ENCODE results near the gene KDM5B.
"Not testable (repeated sequence)": the region's sequence is repeated elsewhere in the genome, so short reads cannot be mapped to it uniquely, and the experiment has no call there.

The KDM5B gene

DNA sequence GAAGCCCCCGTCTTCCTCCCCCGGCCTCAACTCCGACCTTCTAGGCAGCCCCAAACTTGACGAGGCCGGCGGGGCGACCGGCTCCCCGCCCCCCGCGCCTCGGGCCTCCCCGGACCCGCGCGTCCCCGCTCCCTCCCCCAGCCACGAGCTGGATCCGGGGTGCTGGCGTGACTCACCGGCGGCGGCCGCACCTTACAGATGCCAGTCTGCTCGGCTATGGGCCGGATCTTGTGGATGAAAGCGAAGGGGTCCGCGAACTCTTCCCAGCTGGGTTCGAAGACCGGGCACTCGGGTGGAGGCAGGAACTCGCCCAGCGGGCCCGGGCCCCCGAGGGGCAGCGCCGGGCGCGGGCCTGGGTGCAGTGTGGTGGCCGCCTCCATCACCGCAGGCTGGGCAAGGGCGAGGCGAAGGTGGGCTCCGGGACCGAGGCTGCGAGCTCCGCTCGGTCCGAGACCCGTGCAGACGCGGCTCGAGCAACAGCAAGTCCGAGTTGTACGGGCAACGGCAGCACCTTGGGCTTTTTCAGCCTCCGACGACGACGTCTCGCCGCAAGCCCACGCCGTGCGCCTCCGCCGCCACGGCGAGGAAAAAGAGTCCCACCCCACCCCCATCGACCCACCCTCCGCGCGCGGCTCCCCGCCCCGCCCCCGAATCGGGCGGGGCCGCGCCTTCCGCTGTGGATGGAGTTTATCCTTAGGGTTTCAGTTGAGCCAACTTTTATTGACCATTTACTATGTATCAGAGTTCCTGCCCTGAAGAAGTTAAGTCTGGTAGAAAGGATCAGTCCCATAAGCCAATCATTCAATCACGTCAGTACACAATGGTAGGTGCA is at the start of gene KDM5B:
Gene KDM5B (minus strand): TSS at position 496 of the 832 bp plus-strand sequence. CDS start 116 bp downstream, at position 380.
- DNase-seq (ENCODE audit: low read depth, low spot score), result no peak

DNA sequence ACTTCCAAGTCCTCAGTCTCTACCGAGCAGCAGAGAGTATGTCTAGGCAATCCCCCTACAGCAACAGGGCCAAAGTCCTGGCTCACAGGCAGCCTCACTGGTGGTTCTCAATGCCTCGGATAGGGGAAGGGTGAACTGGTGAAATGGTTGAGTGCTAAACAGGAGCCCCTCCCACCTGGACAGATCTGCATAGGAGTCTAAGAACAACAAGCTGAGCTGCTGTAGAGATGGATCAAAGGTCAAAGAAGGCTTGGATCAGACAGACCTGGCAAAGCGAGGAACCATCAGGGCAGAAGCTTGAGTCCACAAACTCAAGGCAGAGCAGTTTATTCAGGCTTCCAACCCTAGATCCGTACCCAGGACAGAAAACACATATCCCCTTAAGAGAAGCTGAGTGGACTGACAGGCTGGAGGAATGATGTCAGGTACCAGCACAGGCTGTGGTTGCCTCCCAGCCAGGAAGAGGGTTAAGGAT is 49.0 kb upstream of the KDM5B start:
- no peak for DNase-seq (ENCODE audit: low read depth, low spot score)

DNA sequence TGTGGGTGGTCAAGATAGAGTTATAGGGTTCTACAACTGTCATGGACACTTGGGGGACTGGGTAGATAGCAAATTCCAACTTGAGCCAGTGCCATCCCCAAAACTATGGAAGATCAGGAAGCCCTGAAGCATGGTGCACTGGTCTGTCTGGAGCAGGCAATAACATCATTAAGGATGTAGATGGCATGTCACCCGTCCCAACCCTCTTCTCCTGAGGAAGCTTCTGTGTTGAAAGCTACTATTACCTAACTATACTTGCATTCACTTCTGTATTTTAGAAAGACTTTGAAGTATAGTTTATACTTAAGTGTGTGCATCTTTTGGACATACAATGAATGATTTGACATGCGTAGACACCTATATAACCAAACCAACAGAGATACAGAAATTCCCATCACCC is 47.8 kb upstream of the KDM5B start:
- no peak for DNase-seq (ENCODE audit: low read depth, low spot score)

DNA sequence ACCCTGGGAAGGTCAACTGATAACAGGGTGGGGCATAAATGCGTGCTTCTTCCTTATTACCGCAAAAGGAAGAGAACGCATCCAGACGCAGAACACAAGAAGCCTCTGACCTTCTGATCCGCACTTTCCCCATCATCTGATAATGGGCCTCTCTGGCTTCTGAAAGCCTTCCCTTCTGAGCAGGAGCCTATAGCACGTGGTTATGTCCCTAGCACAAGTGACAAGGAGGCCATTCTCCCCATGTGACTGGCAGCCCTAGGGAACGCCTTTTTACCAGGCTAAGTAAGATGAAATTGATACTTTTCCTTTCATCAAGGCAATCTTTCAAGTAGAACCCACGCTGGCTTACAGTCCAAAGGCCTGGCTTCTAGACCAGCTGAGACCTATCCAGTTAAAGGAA is 46.6 kb upstream of the KDM5B start:
- DNase-seq (ENCODE audit: low read depth, low spot score), result no peak

DNA sequence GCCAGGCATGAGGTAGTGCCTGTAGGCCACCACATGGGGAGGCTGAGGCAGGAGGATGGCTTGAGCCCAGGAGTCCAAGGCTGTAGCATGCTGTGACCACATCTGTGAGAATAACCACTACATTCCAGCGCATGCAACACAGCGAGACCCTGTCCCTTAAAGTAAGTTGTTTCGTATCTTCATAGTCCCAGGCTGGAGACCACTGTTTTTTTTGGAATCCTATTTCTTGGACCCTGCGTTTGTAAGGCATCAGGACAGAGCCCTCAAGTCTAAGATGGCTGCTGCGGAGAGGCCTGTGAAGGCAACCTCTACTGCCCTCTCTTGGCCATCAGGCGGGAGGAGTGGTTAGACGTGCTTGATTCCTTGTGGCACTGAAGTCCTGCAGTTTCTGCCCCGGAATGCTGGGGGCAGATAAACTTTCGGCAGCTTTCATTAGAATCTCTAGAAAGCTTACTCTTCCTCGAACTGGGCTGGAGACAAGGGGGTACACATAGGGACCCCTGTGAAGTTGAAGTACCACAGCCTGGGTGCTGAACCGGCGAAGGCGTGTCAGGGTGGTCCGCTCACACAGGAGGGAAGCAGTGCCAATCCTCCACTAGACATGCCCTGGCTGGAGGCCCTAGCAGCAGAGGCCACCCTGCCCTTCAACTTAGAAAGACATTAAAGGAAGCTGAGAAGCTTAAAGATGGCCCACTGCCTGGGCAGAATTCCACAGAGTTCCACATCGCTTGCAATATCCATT is 44.1 kb upstream of the KDM5B start:
- no peak for DNase-seq (ENCODE audit: low read depth, low spot score)

DNA sequence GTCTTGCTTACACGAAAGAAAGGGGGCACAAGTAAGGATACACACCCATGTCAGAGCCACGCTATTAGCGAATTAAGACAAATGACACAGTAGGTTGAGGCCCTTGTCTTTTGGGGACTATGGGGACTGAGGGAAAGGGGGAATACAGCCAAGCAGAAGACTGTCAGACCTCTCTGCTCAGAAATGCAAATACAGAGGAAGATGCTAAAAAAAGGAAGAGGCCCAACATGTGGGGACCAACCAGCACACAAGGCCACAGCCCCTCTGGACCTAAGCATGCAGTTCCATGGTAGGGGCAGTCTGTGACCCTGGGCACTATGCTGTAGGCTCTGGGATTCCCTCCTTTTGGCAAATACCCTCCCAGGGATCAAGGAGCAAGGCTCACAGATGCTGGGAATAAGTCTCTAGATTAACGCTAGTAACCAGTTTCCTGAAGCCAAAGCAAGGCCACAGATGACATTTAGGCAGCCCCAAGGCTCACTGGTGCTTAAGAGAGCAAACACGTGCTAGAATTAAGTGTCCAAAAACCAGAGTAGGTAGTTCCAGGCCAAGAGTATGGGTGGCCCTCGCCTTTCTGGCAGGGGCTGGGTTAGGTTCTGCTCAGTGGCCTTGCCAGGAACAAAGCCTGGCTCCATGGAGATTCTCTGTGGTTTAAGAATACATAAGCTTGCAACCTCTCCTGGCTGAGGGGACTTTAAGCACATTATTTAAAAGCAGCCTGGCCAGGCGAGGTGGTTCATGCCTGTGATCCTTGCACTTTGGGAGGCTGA is 42.6 kb upstream of the KDM5B start:
- DNase-seq (ENCODE audit: low read depth, low spot score), result no peak

DNA sequence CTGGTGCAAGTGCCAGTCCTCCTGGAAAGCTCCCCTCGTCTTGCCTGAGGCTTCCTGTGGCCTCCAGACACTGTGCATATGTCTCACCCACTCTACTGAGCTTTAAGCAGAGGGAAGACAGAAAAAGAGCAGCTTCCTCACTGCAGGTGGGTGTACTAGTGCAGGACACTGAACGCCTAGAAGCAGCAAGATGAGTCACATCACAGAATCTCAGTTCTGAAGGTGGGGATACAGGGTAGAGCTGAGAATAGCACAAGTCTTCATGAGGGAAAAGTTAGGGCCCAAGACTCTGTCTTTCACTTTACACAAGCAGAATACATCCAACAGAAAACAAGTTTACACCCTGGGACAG is 39.9 kb upstream of the KDM5B start:
- DNase-seq (ENCODE audit: low read depth, low spot score), result no peak

DNA sequence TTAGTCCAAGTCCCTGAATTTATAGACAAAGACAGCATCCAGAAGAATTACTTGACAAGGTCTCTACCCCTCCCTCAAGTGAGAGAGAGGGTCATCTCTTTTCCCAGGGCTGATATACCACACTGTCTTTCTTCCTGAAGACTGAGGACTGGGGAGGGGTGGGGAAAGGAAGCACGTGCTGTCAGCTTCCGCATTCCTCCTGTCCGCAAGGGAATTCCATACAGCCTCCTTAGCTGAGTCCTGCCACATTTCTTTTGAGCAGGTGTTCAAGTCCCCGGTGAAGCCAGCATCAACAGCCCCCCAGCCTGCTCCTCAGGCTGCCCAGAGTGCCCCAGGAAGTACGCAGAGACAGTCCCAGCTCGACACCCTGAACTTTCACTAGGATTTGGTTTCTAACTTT is 36.7 kb upstream of the KDM5B start:
- no peak for DNase-seq (ENCODE audit: low read depth, low spot score)

DNA sequence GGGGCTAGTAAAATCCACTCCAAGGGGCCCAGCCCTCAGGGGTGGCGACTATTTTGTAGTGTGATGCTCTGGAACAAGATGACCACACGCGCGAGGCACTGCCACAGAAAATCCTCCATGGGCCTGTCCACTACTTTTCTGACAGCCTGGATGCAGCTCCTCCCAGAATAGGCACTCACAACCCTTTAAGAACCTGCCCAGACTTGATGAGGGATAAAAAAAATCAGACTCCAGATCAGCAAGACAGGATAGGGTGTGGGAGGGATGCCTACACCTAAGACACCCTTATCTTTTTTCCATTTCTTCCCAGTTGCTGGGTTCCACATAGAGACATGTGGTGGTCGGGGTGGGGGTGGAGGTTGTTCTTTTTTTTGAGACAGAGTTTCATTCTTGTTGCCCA is 36.0 kb upstream of the KDM5B start:
- DNase-seq (ENCODE audit: low read depth, low spot score), result no peak

DNA sequence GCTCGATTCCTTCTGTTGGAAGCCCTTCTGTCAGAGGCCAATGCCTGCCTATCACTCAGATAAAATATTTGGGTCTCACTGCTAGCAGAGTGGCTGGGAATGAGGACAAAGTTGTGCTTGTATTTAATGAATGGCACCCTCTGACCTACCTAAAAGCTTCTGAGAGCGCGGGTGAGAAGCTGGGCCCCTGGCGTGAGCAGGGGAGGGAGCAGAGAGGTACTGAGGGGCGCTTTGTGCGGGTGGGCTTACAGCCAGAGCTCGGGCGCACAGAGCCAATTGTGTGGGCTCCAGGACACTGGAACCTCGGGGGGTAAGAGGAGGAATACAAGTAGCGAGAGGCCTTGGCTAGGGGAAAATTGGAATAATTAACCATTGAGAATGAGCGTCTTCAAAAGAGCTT is 34.9 kb upstream of the KDM5B start:
- DNase-seq (ENCODE audit: low read depth, low spot score), result no peak

DNA sequence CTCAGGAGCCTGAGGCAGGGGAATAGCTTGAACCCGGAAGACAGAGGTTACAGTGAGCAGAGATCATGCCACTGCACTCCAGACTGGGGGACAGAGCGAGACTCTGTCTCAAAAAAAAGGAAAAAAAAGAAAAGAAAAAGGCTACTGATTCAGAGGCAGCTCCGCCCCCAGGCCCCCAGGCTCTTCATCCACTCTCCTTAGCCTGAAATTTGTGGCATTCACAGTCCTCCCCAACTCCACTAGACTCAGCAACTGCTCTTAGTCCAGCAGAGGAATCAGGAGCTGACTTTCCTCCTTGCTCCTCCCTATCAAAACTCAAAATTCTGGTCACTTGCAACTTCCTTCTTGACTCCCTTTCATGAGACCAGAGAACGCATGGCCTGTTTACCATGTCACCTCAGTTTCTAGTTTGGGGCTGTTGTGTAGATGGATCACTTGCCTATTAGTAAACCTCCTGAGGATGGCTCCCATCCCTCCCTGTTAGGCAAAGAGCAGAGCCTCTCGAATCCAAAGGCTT is 29.6 kb upstream of the KDM5B start:
- no peak for DNase-seq (ENCODE audit: low read depth, low spot score)

DNA sequence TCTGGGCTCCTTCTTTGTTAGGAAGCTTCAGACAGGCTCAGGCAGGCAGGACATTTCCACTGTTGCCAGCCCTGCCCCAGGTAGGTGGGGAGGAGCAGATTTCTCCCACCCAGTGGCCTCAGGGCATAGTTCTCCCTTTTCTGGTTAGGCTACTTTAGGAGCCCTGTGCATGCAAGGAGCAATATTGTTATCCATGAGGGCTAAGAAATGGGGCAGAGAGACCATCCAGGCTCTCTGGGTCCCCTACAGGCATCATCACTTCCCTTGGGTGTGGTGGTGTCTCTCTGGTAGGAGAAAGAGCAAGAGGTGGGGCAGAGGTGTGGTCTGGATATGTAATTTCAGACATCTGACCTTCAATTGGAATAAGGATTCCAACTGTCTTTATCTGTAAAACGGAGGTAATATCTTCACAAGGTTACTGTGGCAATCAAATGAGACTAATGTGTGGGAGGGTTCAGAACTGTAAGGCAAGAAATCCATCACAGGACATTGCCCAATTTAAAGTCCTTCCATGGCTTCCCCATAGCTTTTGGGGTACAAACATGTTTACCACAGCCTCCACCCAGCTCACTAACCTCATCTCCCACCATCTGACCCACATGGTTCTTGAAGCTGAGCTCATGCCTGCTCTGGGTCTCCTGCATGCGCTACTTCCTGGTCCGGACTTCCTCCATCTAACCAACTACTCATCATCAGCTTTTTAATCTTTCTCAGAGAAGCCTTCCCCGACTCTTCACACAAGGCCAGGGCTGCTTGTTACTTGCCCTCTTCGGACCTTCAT is 28.6 kb upstream of the KDM5B start:
- DNase-seq (ENCODE audit: low read depth, low spot score), result no peak

DNA sequence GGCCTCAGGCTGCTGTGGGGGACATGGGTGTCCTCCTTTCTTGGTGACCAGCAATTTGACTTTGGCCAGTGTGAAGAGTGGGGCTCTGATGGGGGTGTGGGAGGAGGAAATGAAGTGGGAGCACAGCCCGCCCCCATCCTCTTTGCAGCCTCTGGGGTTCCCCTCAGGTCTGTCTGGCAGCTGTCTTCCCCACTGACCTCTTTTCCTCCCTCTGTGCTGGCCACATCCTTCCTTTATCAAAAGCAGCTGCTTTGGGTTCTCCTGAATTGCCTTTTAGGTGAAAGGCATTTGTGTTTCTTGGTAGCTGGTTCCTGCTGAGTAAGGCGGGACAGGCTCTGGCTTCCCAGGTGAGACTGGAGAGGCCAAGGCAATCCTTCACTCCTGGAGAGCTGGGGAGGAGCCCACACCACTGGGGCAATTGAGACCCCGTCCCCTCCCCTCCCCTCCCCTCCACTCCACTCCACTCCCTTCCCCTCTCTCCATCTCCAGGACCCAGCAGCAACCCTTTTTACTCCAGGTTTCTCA is 27.4 kb upstream of the KDM5B start:
- DNase-seq (ENCODE audit: low read depth, low spot score), result no peak

DNA sequence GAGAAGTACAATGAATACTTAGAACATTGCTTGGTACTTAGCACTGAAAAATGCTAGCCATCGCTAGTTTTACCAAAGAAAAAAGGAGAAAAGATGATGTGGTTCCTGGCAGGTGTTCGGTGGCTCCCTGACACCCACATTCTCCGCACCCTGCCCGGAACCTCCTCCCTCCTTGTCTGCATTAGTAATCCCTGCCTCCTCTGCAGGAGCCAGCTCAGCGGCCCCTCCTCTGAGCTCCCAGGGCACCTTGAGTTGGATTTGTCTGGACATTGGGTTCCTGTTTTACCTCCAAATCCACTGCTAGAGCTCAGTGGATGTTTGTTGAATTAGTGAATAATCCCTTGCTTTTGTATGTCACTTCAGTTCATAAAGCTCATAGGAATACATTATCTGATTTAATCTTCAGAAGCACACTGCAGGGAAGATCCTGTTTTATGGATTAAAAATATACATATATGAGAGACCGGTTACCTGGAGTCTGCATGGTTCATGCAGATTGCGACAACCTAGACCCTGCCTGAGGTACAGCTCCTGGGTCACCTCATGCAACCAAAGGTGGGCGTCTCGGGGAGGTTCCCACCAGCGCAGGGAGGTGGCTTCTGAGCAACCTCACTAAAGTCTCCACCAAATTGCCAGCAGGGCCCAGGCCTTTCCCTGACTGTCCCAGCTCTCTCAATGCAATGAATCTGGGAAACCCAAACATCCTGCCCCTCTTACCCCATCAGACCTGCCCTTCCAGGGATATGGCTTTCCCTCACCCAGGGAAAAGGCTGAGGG is 26.7 kb upstream of the KDM5B start:
- DNase-seq (ENCODE audit: low read depth, low spot score), result no peak

DNA sequence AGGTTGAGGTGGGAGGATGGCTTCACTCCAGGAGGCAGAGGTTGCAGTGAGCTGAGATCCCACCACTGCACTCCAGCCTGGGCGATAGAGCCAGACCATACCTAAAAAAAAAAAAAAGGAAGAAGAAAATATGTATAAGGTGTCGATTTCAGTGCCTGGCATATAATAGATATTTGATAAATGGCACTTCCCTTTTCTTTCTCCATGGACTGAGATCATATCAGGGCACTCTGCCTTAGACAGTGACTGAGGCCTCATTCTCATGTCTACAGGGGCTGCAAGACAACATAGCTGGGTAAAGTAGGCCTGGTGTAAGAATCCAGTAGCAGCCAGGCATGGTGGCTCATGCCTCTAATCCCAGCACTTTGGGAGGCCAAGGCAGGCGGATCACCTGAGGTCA is 23.7 kb upstream of the KDM5B start:
- no peak for DNase-seq (ENCODE audit: low read depth, low spot score)

DNA sequence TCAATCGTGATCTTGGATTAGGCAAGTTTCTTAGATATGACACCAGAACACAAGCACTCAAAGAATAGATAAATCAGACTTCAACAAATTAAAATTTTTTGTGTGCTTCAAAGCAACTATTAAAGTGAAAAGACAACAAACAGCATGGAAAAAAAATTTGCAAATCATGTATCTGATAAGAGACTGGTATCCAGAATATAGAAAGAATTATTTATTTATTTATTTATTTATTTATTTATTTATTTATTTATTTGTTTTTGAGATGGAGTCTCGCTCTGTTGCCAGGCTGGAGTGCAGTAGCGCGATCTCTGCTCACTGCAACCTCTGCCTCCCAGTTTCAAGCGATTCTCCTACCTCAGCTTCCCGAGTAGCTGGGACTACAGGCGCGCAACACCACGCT is 21.0 kb upstream of the KDM5B start:
- DNase-seq (ENCODE audit: low read depth, low spot score), result not testable (repeated sequence)

DNA sequence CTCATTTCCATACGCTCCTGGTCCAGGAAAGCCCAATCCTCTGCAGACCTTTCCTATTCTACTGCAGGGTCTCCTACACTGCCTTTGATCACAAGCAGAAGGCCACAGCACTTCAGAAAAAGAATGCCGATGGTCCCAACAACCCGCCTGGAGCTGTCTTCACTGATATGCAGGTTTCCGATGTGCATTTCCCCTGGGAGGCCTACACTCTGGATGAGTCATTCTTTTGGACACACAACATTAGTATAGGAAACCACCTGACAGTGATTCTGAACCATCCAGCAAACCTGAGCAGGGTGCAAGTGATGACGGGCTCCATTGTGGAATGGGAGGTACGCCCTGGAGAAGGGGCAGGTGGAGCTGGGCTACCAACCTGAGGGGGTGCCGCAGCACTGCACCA is 17.5 kb upstream of the KDM5B start:
- DNase-seq (ENCODE audit: low read depth, low spot score), result no peak

DNA sequence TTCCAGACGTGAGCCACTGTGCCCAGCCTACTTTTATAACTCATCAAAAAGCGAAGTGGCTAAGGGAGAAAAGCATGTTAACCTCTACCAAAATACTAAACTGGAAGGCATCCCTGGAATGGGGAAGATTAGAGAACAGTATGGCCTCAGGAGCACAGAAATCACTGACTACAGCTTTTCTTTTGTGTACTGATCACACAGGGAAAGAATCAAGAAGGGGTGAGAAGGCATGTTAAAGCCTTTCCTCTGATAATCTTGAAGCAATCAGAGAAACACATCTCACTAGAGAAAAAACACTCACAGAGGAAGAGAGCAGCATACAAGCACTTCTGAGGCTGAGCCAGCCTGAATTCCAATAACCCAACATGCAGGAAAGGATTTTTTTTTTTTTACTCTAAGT is 13.2 kb upstream of the KDM5B start:
- no peak for DNase-seq (ENCODE audit: low read depth, low spot score)

DNA sequence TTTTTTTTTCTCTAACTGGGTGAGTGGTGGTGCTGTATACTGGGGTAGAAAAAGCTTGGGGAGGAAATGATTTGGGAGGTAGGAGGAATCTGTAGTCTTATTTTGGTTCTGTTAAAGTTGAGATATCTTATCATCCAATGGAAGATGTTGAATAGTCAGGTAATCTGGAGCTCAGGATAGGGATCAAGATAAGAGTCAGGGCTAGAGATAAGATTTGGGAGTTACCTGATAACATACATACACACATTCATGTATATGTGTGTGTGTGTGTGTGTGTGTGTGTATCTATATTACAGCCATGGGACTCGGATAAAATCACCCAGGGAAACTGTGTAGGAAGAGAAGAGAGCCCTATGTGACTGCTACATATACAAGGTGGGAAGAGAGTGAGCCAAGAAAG is 10.6 kb upstream of the KDM5B start:
- no peak for DNase-seq (ENCODE audit: low read depth, low spot score)

DNA sequence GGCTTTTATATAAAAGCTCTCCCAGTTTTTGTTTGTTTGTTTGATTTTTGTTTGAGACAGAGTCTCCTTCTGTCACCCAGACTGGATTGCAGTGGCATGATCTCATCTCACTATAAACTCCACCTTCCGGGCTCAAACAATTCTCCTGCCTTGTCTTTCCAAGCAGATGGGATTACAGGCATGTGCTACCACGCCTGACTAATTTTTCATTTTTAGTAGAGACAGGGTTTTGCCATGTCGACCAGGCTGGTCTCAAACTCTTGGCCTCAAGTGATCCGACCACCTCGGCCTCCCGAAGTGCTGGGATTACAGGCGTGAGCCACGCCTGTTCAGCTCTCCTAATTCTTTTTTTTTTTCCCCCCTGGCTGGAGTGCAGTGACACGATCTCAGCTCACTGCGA is 6.9 kb upstream of the KDM5B start:
- DNase-seq (ENCODE audit: low read depth, low spot score), result no peak
